HT1080 (cell line): ENCODE measurements around the gene OPALIN. TPM values are rescaled to one million over a fixed set of nuclear protein-coding genes. Genes with fewer than 3 reads are reported as not detected.
"Not testable (repeated sequence)": the region's sequence is repeated elsewhere in the genome, so short reads cannot be mapped to it uniquely, and the experiment has no call there.

Experiments
- DNase-seq: peaks from one replicate; pipeline ENCODE4 v3.0.0-alpha.2; 2015; ENCODE audit warnings: low read depth
- total RNA-seq: library from RNA; depleted of rRNA; stranded (reverse); fragments of >200 nt; shearing (Covaris generic); gene quantifications from 2 replicates; pipeline ENCODE4 v1.2.3, GENCODE V29; 2014

The OPALIN gene
- total RNA-seq, 1 experiment from 2014 or later: not detected

DNA sequence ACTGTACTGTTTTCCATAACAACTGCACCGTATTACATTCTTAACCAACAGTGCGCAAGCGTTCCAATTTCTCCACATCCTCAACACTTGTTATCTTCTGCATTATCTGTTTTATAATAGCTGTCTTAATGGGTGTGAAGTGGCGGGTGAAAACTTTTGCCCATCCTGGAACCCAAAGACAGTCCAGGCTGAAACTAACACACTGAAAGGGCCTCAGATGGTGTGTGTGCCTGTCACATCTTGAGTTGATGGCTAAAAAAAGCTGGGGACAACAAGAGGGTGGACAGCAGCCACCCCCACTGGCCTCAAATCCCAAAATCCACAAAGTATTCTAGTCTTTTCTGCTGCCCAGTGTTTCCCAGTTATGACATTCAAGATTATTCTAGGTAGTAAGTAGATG, 19.4 kb downstream of the OPALIN start:
- DNase-seq: no peak

DNA sequence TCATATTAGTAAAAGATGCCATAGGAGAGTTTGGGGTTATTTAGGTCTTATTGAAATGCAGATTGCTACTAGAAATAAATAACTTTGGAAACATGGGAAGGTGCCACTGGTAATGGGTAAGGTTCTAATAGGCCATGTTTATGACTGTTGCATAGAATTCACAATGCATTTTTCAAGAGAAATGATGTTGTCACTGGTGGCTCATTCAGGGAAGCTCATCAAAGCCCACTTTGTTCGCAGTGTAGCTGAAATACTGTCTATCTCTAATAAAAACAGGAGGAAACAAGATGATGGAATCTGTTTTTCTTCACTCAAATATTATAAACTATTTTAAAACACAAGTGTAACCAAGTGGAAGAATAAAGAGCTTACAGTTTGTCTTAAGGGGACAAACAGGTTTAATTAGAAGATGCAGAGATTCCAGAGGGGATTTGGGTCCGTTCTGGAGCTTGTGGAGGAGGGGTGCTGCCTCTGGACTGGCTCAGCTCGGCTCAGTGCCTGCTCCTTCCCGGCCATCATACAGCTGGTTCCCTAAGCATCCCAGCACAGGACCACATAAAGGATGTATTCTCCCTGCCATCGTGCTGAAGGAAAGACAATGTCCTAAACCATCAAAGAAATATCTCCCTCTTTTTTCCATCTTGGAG, 20.4 kb downstream of the OPALIN start:
- no peak for DNase-seq

DNA sequence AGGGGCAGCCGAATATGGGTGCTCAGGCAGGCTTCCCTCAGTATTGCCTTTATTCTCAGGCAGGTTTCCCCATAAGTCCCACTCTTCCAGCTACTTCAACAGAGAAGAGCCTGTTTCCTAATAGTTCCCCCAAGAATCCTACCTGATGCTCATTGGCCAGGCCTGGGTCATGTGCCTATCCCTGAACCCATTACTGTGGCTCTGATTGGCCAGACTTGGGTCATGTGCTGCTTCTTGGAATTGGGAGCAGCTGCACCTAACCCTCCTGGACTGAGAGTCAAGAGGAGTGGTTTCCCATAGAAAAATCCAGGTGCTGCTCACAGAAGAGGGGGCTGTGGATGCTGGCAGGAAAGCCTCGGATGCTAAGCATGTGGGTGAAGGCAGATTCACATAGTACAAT, 21.7 kb downstream of the OPALIN start:
- DNase-seq: no peak

DNA sequence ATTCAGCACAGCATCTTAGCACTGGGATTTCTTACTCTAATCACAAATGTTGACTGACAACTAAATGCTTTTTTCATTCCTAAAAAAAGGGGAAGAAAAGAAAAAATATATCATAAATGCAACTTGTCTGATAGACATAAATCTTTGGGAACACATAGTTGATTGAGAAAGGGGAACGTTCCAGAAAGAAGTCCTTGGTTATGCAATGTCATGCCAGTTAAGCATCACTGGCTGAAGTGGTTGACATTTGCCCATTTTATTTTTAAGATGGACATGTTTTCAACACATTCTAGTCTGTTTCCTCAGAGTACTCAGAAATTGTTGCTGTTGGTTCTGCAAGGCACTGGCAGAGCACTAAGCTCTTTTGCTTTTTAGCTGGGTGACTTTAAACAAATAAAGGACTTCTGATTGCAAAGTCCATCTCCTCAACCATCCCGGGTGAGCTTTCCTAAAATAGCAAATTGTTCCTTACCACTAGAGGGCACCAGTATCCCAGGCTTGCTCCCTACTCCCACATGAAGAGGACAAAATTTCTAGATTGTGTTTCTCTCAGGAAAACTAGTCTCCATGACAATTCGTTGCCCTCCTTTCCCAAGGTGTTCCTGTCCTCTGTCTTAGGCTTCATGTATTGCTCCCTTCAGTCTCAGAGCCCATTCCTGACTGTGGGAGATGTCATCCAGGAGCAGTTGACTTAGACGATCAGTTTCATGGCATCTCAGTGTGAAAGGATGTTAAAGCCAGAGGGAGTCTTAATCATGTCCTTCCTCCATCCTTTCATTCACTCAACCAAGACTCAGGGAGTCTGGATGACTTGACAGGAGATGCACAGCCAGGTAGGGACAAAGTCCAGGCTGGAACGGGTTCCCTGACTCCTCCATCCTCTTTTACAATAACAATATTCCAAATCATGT, 23.9 kb downstream of the OPALIN start:
- peak; percentile 44 for DNase-seq

DNA sequence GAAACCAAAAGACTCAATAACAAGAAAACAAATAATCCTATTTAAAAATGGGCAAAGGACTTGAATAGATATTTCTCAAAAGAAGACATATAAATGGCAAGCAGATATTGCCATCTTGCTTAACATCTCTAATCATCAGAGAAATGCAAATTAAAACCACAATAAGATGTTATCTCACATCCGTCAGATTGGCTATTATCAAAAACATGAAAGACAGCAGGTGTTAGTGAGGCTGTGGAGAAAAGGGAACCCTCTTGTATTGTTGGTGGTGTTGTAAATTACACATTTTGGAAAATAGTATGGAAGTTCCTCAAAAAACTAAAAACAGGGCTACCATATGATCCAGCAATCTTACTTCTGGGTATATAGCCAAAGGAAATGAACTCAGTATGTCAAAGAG, 25.7 kb downstream of the OPALIN start:
- DNase-seq: no peak

DNA sequence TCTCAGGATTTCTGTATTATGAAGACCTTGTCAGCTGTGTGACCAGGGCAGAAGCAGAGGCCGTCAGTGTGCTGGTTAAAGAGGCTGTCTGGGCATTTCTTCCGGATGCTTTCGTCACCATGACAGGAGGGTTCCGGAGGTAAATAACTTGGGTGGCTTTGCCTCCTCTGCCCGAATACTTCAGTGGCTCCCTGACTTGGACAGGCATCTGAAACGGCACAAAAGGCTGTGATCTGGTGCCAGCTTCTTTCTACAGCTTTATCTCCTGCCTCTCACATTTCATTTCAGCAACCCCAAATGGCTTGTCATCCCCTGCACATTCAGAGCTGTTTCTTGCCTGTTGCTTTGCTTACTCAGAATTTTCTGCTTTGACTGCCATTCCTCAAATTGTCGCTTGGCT, 31.3 kb downstream of the OPALIN start:
- no peak for DNase-seq

DNA sequence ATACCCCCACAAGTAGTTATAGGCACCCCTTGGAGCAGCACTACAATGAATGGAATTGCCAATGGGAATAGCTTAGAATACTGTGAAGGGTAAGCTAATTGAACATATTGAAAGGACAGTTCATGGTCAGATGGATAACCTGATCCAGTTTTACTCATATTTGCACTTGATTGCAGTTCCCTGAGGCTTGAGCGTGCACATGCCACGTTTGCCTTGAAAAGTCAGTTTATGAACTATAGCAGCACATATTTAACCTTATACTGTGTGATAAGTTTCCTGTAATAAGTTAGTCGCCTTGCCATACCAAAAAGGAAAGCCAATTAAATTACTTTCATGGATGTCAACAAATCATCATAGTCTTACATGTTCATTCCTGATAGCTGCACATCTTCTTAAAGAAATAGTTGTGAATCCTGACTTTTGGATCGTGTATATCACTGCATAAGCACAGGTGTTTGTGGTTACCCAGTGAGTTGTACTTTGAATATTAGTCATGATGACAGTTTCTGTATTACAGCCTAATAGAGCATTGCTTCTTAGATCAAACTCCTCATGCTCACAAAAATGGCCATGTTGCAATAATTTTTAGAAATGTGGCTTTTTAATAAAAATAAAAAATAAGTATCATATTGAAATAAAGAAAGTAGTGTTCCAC, 33.0 kb downstream of the OPALIN start:
- no peak for DNase-seq

DNA sequence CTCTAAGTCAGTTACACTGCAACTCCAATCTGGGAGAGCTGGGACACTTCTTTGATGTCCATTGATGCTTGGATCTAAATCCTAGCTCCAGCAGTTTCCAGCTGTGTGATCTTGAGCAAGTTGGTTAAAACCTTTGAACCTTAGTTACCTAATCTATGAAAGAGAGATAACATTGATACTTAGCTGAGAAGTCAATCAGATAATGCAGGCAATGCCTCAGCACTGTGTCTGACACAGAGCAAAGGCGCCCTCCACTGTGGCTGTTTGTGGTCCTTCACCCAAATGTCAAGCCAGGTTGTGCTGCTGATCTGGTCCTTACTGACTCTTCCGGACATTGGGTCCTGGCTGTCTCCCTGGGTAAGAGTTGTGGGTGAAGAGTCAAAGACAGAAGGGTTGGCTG, 34.4 kb downstream of the OPALIN start:
- no peak for DNase-seq

DNA sequence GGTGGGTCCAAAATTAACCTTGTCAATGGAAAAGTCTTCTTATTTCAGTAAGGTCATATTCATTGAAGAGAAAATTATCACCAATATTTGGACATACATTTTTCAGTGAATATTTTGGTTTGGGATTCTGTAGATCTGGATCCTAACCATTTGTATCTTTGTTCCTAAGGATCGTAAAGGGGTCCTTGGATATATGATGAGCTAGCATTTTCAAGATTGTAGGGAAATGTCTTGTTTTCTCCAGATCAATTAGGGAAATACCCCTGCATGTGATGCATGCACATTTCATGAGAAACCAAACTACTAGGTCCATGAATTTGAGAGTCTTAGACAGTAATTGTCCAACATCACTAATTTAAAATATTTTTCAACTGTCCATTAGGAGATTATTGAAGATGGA, 36.5 kb downstream of the OPALIN start:
- DNase-seq: no peak

DNA sequence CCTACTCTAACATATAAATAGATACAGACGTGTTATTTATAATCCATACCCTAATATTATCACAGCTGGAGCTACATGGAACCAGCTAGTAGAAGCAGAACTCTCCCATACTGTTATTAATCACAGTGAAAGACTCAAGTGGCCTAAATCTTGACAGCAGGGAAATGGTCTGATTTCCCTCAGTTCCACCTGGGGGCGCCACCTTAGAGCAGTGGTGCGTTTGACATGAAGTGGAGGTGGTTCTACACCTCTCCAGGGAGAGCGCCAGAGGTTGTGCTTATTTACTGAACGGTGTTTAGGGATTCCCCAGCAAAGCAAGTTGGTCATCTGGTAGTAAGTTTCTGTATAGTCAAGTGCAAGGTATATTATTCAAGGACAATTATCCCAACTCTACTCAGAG, 37.0 kb downstream of the OPALIN start:
- DNase-seq: no peak

DNA sequence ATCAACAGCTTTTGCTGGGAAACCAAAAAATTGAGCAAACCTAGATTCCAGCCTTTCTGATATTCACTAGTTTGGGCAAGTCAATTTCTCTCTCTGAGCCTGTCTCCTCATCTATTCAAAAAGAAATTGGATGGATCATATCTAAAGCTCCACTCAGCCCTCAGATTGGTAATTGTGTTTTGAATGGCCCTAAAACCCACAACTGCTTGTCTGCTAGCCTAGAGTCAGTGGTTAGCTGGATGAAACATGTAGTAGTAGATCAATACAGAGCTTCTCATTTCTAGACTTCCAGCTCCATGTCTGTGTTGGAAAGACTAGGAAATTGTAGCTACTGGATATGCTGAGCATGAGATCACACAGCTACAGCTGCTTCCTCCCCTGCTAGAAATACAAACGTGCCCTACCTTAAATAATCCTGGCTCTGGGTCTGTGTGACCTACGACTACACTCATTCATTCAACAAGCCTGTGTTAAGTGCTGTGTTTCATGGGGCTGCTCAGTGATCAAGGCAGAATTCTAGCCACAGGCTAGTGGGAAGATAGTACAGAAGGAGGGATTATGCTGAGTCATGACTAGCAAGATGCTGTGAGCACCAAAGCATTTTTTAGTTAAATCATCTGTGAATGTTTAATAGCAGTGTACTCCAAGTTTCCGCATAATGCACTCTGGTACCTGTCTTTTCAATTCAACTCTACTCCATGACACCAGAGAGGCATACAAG, 38.9 kb downstream of the OPALIN start:
- DNase-seq: peak; percentile 7

DNA sequence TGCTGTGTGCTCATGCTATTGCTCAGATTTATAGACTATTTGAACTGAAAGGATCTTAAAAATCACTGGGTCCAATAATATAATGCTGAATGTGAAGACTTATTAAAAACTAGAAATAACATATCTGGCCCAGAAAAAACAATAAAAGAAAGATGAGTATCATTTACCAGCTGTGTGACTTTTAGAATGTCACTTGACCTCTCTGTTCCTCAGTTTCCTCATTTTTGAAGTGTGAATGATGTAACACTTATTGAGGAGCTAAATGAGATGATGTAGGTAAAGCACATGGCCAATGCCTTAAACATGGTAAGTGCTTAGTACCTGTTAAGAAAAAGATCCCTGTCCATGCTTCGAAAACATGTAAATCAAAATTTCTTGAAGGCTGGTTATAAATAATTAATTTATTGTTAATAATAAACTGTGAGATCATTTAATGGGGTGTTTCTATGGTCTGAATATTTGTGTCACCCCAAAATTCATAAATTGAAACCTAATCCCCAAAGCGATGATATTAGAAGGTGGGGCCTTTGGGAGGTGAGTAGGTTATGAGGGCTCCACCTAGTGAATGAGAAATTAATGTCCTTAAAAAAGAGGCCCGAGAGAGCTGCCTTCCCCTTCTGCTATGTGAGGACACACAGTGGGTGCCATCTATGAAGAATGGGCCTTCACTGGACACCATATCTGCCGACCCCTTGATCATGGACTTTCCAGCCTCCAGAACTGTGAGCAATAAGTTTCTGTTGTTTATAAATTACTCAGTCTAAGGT, 41.6 kb downstream of the OPALIN start:
- no peak for DNase-seq

DNA sequence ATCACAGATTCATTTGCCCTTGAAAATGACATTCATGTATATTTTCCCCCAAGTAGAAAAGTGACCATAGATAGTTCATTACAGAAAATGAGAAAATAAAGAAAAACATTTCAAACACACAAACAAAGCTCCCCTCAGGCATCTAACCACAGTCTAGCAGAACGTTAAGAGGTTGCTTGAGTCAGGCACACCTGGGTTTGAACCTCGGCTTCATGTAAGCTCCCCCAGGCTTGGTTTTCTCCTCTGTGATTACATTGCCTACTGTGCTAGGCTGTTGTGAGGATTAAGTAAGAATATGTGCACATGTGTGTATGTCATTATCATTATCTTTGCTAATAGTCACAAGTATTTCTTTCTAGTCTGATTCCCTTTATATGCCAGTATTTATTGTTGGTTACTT, 45.5 kb downstream of the OPALIN start:
- no peak for DNase-seq

DNA sequence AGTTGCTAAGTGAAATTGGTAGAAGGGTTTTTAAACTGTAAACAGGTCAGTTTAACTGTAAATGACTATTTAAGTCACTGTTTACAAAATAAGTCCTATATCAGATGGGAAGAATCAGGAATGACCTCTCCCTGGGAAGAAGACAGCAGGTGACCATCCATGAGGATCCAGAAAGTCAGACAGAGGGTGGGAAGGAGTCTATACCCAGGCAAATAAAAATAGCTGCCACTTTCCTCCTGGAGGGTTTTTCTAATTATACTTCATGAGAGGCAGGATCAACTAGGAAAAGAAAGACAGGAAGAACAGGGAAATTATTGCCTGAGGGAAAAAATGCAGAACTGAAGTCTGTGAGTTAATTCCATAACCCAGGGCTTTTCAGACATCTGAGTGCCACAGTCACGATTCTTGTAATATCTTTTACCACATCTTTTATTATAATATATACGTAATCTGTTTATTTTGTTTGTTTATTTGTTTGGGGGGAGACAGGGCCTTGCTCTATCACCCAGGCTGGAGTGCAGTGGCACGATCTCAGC, 47.6 kb downstream of the OPALIN start:
- DNase-seq: no peak

DNA sequence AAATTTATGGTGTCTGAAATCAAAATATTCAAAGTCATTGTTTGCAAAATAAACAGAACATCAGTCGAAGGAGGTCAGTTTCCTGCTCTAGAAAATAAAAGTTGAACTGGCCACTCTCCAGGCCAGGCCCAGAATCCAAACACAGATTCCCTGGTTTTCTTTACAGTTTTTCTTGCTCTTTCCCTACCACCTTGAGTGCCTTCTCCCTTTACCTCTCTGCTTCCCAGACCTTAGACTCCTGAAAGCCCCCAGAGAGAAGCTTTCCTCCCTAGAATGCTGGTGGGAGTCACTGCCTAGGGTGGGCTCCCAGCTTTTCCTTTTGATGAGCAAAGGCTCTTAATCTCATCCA, 48.5 kb downstream of the OPALIN start:
- no peak for DNase-seq

DNA sequence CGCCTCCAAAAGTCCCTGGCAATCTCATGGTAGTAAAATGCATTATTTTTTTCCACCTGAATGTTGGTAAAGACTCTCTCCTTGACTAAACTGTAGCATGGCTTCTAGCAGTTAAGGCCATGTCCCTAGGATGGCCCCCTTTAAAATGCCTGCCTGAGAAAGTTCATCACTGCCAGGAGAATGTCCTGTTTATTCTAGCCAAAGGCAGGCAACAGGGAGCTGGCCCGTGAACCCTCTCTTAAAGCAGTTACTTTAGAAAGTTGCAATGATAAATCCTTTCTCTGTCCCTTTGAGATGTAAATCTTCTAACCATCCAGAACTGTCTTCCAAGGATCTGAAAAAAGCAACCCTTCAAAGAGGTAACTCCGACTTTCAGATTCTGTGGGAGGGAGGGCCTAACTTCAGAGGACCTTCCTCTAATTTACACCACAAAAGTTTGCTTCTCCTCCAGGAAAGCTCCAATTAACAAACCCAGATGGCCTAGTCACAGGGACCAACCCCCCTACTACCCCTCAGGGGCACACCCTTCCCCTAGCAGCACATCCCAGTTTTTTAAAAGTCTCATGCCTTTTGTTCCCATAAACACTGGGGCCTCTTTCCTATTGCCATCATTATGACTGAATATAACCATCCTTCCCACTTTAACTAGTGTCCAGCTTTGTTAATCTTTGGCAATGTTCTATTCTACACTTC, 49.0 kb downstream of the OPALIN start:
- no peak for DNase-seq

DNA sequence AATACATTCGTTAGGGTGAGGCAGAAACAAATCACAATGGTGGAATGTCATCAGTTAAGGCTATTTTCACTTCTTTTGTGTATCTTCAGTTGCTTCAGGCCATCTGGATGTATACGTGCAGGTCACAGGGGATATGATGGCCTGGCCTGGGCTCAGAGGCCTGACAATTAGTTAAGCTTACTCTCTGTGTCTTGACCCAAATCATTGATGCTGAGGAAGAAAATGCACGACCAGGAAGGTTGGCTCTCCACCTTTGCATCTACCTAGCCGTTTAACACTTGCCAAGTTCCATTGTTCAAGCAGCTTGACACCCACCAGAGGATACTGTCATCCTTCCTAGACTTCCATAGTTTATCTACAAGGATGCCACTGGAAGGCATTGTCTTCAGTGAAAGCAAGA, 49.9 kb downstream of the OPALIN start:
- not testable (repeated sequence) for DNase-seq

DNA sequence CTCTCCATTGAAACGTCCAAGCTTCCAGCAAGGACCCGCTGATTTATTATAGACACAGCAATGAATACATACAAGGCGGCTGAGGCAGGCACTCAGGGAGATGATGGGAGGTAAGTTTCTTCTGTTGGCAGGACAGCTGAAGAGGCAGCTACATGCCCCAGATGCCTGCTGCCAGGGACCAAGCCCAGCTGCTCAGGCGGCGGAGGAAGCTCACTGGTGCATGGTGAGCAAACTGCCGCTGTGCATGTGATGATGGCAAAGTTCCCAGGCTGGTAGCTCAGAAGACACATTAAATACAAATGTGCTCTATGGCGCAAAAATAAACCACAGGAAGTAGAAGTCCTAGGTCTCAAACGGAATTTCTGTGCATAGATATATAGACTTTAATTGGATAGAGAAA, 52.3 kb downstream of the OPALIN start:
- DNase-seq: no peak

DNA sequence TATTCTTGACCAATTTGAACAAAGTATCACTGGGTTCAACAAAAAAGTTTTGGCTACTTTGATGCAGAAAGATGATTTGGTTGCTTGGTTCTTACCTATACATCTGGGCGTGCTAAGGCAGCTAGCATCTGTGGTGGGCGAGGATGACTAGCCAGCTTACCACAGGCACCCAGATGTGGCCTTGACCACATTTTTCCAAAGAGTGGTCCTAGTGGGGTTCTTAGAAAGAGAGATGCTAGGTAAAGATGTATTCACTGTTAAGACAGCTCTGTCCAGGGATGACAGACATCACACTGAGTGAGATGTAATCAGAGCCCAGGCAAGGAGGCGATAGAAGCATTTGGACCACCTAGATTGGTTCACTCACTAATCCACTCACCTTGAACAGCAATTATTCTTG, 53.8 kb downstream of the OPALIN start:
- DNase-seq: no peak

DNA sequence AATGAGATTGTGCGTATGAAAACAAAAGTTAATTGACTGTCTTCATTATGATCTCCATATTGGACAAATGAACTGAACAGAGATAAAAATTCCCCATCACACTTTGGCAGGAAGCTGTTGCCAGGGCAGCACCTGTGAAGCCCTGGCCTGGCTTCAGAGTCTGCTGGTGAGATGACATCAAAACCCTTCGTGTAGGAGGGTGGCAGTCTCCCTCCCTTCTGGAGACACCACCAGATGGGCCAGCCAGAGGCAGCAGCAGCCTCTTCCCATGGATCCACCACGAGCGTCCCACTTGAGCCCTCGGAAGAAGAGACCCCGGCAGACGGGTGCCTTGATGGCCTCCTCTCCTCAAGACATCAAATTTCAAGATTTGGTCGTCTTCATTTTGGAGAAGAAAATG, 54.6 kb downstream of the OPALIN start, which contains the start of gene DNTT:
Gene DNTT (plus strand): TSS at position 205 of the 400 bp plus-strand sequence. CDS start 64 bp downstream, at position 269.
- no peak for DNase-seq
